Fibroblast of skin of right biceps (primary cell): ENCODE results near the gene MVB12B.
A peak's percentile ranks its signal among the peaks of the same experiment; 100 is the strongest.

Experiments
- DNase-seq: peaks from one replicate; pipeline ENCODE4 v3.0.0-alpha.2; 2013

Gene MVB12B

DNA sequence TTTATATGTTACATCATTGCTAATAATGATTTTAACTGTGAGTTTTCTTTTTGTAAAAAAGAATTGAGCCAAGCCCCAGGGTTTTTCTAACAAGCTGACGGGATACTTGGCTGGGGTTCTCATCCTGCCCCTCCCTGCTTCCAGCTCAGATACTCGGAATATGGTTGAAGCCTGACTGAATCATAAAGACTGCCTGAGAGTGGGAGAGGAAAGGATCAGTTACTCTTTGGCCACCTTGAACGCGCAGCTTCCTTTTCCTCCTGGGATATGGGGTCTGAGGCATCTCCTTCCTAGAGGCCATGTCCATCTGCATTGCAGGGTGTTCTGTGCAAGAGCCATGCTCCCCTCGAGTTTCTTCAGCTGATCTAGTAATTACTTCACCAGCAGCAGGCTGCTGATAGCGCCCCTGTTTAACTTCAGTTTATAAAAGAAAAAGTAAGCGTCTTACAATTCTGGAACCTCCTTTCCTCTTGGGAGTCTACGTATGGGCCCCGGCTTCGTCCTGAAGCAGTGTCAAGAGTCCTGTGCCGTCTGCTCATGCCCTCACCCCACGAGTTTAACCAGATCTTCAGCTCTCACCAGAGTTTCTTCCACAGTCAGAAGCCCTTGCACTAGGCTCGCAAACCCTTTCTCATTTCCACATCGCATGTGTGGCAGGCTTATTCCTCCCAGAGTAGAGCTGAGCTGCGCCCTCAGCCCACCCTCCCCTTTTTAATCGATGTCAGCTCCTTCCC, 130.0 kb downstream of the MVB12B start:
- DNase-seq: peak; percentile 17

DNA sequence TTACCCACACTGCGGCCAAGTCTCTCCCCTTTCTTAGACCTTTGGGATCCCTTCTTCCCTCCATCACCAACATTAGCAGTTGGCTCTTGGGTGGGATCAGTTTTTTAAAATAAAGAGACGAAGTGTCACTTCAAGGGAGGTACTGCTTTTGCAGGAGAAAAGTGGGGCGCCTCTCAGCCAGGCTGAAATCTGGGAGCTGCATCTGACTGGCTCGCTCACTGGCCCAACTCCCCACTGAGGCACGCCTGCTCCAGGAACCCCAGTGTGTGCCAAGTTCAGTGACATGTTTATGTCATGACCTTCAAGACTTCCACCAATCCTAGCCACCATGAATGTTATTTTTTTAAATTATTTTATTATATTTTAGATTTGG, 130.5 kb downstream of the MVB12B start:
- DNase-seq: no peak

DNA sequence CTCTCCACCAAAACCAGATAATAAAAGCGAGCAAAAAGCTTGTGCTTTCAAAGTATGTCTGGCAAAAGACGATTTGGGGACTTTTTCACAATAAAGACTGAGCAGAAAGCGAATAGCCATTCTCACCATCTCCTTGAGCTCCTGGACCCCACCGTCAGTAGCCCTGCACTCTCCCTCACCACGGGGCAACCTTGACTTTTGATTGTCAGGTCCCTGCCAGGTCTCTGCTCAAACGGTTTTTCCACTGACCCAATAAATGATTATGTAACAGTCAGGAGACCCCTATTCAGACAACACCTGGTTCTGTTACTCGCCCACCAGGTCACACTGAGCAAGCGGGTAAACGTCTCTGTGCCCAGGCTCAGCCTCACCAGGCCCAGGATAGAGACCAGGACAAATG, 131.3 kb downstream of the MVB12B start:
- no peak for DNase-seq

DNA sequence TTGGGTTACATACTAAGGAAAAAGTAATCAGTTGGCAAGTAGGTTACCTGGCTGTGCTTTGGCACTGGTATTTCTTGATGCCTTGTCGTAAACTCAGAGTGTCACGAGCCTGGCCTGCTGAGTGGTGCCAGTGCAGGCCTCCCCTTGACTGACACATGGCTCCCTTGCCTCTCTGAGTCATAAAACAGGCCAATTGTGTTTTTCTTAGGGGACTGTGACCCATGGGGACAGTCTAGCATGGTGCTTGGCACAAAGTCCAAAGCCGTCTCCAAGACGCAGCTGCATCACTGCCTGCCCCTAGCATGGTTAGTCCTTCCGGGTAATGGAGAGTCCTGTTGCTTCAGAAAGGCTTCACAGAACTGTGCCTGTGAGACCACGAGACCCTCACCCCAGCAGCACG, 132.5 kb downstream of the MVB12B start:
- no peak for DNase-seq

DNA sequence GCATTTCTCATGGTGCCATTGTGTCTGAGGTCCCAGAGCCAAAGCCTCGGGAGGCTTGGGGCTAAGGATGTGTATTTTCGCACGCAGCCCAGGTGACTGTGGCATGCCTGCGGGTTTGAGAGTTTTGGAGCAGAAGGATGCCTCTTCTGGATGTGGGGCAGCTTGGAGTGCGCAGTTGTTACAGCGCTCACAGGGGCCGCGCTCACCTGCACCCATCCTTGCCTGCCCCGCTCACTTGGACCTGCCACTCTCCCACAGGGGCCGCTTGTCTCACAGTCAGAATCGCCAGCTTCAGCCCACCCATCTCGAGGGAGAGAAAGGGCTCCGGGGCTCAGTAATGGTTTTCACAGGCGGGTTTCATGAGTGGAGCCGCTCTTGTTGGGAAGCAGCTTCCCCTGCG, 132.9 kb downstream of the MVB12B start:
- DNase-seq: no peak

DNA sequence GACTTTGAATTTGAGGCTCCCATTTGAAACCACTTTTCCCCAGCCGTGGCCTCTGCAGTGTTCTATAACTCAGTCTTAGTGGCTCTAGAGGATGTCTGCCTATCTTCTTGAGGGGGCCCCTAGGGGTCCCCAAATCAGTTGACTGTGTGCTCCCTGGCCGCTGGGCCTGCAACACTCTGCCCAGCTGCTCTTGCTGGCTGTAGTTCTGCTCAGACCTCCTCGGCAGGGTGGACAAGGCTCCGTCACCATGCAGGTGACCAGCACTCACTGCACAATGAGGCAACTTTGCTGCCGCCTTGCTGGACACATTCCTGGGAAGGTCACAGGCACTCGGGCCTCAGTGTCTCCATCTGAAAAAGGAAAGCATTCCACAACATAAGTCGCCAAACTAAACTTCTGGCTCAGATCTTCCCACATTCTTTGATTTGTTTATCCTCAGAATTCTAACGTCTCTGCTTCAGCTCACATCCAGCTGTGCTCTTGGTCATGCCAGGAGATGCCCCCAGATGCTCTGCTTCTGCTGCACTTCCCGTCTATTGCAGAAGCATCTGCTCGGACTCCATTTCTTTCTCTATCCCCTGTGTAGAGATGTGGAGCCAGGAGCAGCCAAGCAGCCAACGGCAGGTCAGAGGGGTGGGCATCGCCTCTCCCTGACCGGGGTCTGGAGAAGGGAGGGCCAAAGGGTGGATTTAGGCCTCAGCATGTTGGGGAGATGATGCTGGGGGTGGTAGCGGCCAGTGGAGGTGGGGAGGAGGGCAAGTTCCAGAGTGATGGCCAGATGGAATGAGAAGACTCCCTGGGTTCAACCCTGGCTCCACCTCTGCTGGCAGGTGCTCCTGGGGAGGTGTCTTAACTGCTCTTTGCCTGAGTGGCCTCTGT, 133.6 kb downstream of the MVB12B start:
- no peak for DNase-seq

DNA sequence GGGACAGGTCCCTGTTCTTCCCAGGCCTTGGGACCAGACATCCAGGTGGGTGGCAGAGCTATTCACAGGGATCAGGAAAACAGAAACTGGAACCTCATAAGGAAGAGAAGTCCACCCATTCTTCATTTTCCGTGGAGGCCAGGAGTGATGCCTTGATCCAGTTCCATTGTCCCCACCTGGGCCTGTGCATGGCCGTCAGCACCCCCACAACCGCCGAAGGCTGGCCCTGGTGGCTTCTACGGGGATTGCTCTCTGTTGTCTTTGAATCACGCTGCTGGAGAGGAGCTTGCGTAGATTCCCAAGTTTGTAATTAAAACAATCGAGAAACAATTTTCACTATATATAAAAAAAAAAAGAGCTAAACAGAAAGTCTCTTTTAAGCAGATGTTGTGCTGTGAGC, 134.4 kb downstream of the MVB12B start:
- DNase-seq: no peak

DNA sequence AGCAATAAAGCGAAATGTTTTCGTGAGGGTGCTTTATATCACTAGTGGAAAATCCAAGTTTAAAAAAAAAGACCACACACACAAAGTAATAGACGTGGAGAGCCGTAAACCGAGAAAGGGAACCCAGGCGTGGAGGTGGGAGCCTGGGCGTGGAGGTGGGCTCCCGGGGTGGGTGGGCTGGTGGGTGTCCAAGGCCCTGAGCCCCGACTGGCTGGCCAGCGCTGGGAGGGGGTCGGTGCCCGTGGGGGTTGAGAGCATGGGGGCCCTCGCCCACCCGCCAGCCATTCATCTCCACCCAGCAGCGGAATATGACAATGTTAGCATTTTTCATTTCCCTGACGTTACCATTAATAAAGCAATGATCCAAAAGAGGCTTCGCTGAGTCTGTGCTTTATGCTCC, 135.0 kb downstream of the MVB12B start:
- no peak for DNase-seq

DNA sequence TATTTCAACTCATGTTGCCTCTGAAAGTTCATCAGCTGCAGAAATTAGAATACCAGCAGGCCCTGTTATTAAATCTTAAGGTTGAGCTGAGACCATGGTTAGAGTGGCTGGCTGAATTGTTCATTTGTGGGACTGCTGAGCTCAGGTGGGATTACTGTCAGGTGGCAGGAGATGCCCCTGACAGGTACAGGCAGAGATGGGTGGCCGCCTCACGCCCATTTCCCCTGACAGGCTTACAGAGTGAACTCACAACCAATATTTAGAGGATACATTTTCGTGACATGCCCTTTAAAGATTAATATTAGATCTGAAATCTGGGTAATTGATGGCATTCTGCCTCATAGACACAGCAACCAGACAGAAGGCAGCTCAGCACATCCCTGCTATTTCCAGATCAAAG, 136.0 kb downstream of the MVB12B start:
- no peak for DNase-seq

DNA sequence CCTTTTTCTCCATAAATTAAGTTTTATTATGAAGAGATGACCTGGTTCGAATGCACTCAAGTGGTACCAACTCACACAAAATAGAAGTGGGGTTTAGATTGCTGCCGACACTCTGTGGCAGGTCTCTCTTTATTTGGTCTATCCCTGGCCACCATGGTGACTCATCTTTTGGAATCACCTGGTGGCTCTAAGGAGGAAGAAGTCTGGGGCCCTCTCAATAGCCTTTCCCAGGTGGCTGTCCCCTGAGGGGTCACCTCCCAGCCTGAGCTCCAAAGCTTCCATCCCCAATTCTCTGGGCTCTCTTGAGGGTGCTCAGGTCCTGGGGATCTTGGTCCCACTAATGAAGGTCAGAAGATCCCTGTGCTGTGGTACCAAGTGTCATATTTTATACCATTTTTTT, 136.8 kb downstream of the MVB12B start:
- no peak for DNase-seq

DNA sequence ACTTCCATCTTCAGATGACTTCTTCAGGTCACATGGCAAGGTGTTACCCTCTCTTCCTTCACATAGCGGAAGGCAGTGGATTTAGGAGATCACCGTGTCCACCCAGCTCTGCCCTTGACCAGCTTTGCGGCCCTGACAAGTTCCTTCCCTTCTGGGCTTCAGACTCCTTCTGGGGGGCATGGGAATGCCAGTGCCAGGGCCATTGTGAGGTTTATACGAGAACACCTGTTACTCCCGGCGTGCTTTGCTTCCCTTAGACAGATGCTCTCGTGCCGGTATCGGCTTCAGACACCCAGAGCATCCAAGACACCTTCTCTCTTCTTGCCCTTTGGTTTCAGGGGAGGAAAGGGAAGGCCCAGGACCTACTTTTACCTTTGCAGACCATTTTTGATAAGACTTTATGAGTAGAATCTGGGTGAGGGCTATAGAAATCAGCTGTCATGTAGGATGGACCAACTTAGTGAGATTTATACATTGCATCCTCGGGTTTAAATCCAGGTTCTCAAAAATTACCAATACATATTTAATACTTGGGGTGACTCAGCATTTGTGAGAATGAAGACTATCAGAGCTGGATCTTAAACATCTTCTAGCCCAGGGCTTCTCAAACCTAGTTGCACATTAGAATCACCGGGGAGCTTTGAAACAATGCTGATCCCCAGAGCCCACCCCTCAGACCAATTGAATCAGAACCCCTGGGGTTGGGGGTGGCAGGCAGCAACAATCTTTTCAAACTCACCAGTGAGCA, 138.2 kb downstream of the MVB12B start:
- DNase-seq: no peak

DNA sequence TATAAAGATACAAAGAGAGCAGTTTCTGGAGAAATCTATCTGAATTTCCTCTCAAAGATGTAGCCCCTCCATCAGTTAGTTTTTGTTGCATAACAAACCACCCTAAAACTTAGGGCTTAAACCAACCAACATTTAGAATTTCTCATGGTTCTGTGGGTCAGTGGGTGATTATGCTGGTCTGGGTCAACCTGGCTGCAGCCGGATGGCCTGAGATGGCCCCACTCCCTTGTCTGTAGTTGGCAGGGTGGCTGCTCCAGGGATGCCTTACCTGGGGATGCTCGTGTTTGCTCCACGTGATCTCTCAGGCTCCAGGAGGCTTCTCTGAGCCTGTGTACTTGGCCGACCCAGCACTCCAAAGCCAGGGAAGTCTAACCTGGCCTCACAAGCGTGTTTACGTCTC, 139.3 kb downstream of the MVB12B start:
- DNase-seq: no peak

DNA sequence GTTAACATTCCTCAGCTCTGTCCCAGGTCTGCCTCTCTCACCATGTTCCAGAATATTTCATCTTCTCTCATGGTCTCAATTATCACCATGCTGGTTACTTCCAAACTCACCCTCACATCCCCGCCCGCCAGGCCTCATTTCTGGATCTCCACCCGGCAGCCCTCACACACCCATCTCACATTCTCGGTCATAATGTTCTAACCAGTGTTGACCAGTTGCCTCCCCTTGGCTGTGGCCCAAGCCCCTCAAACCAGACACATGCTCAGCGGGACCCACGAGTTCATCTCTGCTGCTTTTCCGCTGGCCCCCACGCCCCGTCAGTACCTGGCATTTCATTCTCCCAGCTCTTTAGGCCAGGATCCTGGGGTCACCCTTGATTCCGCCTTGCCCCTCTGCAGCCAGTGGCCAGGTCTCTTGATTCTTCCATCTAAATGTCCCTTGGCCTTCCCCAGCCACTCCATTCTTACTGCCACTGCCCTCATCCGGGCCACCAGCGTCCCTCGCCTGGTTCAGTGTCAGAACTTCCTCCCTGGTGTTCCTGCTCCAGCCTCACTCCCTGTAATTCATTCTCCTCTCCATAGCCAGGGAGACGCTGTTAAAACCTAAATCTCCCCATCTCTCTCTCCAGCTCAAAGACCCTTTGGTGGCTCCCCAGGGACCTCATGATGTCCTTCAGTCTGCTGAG, 141.7 kb downstream of the MVB12B start:
- DNase-seq: no peak

DNA sequence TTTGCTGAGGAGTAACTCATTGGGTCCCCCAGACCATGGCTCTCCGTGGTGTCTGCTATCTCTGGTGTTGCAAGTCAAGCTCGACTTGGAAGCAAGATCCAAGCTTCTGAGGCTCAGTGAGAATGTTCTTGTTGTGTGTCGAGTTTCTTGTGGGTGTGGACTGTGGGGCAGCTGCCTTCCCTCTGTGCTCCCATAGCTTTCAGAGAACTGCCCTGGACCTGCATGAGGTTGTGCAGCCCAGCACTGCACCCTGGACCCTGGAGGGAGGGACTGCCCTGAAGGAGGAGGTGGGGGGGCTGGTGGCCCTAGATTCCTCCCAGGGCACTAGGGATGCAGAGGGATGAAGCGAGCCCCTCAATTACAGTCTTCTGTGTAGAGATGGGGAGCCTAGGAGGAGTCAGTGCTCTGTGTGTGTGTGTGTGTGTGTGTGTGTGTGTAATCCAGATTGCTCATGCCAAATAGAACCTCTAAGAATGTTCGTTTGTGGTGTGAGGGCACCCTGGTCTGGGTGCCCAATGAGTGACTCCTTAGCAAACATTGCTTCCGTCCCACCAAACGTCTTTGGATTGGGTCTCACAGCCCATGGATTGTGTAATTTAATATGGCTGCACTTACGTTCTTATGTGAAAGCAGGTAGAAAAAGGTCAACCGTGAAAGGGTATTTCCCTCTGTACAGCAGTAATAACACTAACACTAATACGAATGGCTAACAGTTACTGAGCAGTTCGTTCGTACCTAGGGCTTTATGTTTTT, 143.8 kb downstream of the MVB12B start:
- no peak for DNase-seq

DNA sequence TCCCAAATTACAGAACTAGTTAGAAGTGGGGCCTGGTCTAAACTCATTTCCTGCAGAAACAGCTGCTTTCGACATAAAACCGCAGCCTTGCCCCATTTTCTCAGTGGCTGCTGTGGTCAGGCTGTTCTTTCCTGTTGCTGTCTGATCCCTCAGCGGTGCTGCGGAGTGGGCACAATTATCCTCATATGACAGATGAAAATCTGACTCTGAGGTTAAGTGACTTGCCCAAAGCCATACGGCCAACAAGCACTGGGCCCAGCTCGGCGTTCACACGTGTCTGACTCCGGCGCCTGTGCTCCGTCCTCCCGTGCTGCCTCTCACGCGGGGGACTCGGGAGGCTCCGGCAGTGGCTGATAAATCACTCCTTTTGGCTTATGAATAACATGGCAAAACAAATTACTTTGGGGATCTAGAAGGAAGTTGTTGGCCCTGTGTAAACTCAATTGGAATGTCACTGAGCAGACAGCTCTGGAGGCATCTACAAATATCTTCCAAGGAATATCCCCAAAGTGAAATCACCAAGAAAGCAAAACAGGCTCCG, 144.5 kb downstream of the MVB12B start:
- peak; percentile 80 for DNase-seq

DNA sequence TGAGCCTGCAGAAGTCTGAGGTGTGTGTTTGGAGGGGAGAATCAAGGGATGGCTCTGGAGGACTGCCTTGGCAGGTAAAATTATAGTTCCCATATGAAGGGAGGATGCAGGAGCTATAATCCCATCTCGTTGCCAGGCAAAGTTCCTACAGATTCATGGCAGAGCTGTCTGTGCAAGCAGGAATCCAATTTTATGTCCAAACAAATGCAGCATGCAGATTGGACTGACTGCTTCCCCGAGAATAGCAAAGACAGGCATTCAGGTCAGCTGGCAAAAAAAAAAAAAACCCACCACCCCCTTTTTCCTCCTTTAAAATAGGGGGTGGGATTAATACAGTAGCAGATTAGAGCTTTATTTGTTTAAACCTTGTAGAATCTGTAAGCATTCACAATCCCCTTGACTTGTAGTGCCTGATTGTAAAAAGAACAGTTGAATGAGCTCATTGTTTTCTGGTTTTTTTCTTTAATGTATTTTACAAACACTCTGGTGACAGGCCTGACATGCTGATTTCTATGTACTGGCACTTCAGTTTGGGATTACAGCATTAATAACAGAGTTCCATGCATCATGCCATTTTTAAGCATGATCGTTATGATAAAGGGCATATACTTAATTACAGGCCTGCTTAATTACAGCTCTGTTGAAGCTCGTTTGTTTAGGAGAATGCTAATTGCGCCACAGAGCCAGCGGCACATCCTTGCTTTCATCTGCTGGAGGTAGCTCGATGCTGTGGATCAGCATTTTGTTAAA, 145.7 kb downstream of the MVB12B start:
- no peak for DNase-seq

DNA sequence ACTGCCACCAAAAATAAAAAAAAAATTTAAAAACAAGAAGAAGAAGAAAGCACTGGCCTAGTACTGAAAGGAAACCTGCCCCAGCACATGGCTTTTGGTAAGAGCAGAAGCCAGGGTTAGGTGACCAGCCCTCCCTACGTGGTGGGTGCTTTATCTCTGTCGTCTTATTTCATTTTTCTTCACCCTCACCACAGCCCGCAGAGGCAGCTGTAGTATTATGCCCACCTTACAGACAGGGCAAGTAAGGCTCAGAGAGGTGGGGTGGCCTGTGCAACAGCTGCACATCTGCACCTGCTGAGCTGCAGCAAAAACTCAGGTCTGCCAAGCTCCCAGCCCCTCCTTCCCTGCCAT, 146.3 kb downstream of the MVB12B start:
- no peak for DNase-seq

DNA sequence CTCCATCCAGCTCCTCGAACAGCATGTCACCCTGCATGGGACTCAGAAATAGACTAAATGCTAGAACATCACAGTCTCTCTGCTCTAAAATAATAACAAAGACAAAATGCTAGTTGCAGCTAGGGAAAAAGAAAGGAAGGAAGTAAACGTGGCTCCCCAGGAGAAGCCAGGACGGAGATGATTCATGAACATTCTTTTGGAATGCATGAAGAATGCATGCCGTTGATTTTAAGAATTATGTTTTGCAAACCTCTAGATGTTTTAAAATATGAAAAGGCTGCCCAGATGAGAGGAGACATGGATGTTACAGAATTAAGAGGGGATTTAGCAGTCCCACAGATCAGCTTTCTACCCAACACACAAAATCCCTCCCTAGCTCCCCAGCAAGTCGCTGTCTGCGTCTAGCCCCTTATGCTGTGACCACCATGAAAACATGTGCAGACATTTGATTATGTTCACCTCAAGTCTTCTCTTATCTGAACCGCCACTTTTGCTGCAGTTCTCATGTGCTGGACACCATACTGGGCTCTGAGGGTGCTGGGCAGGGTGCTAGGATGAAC, 147.7 kb downstream of the MVB12B start:
- DNase-seq: peak; percentile 80

DNA sequence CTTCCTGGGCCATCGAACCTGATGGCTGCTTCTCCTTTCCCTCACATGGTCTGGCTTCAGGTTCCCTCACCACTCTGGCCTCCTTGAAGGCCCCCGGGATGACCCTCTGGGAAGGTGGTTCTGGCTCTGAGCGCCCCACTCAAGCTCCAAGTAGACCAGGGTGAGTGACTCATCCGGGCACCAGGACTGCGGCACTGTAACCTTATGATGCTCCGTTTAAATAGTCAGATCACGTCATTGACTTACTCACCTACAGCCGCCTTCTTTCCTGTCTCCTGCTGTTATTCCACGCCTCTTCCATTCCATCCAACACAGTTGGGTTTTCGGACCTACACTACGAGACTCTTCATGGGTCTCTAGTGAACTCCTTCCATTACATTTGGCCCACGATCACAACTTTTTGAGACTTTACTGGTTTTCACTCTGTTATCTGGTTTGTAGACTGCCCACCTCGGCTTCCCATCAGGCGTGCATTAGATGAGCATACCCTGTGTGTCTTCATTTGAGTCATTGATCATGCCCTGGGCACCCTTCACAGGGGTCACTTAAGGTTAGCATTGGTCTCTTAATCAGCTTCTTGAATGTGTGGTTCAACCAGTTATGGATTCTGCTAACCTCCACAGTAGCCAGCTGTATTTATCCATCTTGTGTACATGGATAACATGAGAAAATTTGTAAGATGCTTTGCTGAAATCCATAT, 148.3 kb downstream of the MVB12B start:
- DNase-seq: peak; percentile 64

DNA sequence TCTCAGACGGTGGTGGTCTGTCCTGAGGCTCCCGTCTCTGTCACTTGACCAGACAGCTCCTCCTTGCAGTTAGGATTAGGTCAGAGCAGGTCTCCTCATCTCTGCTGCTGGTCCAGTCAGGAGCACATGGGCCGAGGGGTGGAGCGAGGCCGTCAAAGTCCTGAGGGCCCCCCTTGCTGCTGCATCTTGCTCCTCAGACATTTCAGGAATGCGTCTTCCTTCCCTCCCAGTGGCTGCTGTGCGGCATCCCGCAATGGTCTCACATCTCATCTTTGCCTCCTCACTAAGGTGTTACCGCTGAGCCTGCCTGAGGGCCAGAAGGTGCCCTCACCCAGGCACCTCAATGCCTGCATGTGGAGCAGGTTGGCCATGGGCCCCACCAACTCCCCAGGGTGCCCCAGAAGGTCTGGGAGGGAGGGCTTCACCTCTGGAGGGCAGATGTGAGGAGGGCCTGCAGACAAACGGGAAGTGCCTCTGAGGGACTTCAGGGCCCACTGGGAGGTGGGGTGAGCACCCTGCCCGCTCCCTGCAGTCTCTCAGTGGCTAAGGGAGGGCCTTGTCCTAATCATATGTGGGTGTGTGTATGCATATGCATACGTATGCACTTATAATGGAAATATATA, 149.4 kb downstream of the MVB12B start:
- DNase-seq: no peak
